Heart left ventricle (tissue), 13 donors: ENCODE results near the gene PRKN.

Source experiments
- POLR2A ChIP-seq, 2 donors: fragments of 450-650 bp; IDR thresholded peaks; one replicate each; pipeline ENCODE4 v1.6.1; 2017; ENCODE audit warnings: antibody characterized with exemption in 2 of 2, mild to moderate bottlenecking in 2 of 2, moderate library complexity in 2 of 2
- TF ChIP-seq, protein P1 (sequence below), 12 donors: fragments of 200-600 bp; sonication (generic) in 4 of 12; IDR thresholded peaks; one replicate each; pipeline versions ENCODE4 v1.5.0 to v1.8.0; 2018 to 2022; ENCODE audit warnings: antibody characterized with exemption in 12 of 12, mild to moderate bottlenecking in 5 of 12
- donor health status: ischemic (EF 13 %, LVEDD 7.1; RV severe dilation, severe dysfunction).
- donor health status: DM: no; HTN: yes; CAD: no.
- donor health status: DM: no; HTN: no; CAD: no.
- donor health status: ischemic (EF 25% LVEDD 6.9; RV normal size, moderate dysfunction).
- donor health status: ischemic (EF 25% LVEDD 5.7; RV mildly dilated, moderate dysfunction).
- donor health status: ischemic (EF 35%, LVEDD 5.7; RV mildly dilated, moderate dysfunction).
- donor health status: nonischemic (EF 11% LVEDD 7.7; RV severe dilation, severe dysfunction).
- donor health status: DM: yes; HTN: yes; CAD: no.
- donor health status: PGD.
- donor health status: ischemic (EF 29% LVEDD 5.4; RV normal size, mild dysfunction).
- donor health status: nonischemic (EF 23%, LVEDD 6.1; RV moderate dilation, normal function).

DNA sequence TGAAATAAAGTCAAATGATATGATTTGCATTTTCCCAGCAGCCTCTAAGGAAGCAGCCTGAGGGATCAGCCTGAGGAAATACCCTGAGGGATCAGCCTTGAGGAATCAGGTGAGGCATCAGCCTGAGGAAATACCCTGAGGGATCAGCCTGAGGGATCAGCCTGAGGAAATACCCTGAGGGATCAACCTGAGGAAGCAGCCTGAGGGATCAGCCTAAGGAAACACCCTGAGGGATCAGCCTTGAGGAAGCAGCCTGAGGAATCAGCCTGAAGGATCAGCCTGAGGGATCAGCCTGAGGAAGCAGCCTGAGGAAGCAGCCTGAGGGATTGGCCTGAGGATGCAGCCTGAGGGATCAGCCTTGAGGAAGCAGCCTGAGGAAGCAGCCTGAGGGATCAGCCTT is 784.0 kb downstream of the PRKN start:
- TF ChIP-seq, protein P1, sequence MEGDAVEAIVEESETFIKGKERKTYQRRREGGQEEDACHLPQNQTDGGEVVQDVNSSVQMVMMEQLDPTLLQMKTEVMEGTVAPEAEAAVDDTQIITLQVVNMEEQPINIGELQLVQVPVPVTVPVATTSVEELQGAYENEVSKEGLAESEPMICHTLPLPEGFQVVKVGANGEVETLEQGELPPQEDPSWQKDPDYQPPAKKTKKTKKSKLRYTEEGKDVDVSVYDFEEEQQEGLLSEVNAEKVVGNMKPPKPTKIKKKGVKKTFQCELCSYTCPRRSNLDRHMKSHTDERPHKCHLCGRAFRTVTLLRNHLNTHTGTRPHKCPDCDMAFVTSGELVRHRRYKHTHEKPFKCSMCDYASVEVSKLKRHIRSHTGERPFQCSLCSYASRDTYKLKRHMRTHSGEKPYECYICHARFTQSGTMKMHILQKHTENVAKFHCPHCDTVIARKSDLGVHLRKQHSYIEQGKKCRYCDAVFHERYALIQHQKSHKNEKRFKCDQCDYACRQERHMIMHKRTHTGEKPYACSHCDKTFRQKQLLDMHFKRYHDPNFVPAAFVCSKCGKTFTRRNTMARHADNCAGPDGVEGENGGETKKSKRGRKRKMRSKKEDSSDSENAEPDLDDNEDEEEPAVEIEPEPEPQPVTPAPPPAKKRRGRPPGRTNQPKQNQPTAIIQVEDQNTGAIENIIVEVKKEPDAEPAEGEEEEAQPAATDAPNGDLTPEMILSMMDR (IDR thresholded peaks at IDR 0.05) = no peak
- TF ChIP-seq POLR2A (IDR thresholded peaks at IDR 0.05) = no peak
